Progenitor cell of endocrine pancreas (in vitro differentiated cells): Measurements from ENCODE around the gene PLEKHM1. TPM values are rescaled to one million over a fixed set of nuclear protein-coding genes. Genes with fewer than 3 reads are reported as not detected.

Source experiments
- DNase-seq: peaks from one replicate; pipeline ENCODE4 v3.0.0; 2021; ENCODE audit warnings: low spot score; ENCODE audit not compliant: unreplicated experiment
- H3K27ac Mint-ChIP-seq: 2 replicates; pipeline ENCODE4 v1.8.0; 2021; ENCODE audit warnings: mild to moderate bottlenecking, moderate library complexity, mixed read lengths
- H3K27me3 Mint-ChIP-seq: 2 replicates; pipeline ENCODE4 v1.8.0; 2021; ENCODE audit warnings: mixed read lengths
- H3K36me3 Mint-ChIP-seq: 2 replicates; pipeline ENCODE4 v1.8.0; 2022; ENCODE audit warnings: mixed read lengths; ENCODE audit not compliant: insufficient read depth
- H3K4me1 Mint-ChIP-seq: 2 replicates; pipeline ENCODE4 v1.8.0; 2021; ENCODE audit warnings: low read depth, mixed read lengths
- H3K4me3 Mint-ChIP-seq: 2 replicates; pipeline ENCODE4 v1.8.0; 2021; ENCODE audit warnings: low read depth, mild to moderate bottlenecking, moderate library complexity, mixed read lengths
- H3K9me3 Mint-ChIP-seq: 2 replicates; pipeline ENCODE4 v1.8.0; 2021; ENCODE audit warnings: low read depth, mixed read lengths
- CTCF ChIP-seq: fragments of 200-600 bp; sonication (generic); IDR thresholded peaks from one replicate; pipeline ENCODE4 v1.5.0; 2021; ENCODE audit warnings: antibody characterized with exemption, mild to moderate bottlenecking; ENCODE audit not compliant: unreplicated experiment
- total RNA-seq: library from RNA; stranded (reverse); gene quantifications from 2 replicates; pipeline ENCODE4 v1.2.1, GENCODE V29; 2021

Gene PLEKHM1
- total RNA-seq, 1 donor from 2014 or later = 34.5 TPM

DNA sequence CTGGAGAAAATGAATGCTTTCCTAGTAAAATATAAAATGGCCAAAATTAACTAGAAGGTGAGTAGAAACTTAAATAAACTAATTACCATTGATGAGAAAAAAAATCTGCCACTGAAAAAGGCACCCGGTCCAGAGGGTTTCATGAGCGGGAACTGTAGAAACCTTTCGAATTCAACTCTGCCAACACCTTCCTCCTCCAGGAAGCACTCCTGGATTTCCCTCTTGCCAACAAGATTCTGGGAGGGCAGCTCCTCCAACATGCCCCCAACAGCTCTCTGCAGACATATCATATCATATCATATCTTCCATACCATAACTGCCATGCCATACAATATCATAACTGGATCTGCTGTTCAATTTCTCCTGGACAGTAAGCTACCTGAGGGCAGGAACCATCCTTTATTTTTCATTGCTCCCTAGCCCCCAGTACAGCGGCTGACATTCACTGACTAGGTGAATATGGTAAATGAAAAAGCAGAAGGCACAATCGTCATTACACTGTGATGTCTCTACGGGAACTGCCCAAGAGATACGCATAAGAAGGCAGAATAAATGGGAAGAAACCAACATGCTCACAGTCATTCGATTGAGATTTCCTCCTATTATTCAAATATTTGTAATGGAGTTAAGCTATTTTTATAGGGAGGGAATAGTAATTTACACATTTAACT lies 67.1 kb downstream of the PLEKHM1 start:
- TF ChIP-seq CTCF = no peak
- Mint-ChIP-seq H3K36me3 (no peaks in the 10 kb centered on the region), H3K27me3 (peaks cover 29% of the 10 kb centered on the region), H3K9me3 (no peaks in the 10 kb centered on the region), H3K4me3 (no peak overlapping the region), H3K4me1 (peaks cover 9% of the 10 kb centered on the region), H3K27ac (no peak overlapping the region)
- no peak for DNase-seq

DNA sequence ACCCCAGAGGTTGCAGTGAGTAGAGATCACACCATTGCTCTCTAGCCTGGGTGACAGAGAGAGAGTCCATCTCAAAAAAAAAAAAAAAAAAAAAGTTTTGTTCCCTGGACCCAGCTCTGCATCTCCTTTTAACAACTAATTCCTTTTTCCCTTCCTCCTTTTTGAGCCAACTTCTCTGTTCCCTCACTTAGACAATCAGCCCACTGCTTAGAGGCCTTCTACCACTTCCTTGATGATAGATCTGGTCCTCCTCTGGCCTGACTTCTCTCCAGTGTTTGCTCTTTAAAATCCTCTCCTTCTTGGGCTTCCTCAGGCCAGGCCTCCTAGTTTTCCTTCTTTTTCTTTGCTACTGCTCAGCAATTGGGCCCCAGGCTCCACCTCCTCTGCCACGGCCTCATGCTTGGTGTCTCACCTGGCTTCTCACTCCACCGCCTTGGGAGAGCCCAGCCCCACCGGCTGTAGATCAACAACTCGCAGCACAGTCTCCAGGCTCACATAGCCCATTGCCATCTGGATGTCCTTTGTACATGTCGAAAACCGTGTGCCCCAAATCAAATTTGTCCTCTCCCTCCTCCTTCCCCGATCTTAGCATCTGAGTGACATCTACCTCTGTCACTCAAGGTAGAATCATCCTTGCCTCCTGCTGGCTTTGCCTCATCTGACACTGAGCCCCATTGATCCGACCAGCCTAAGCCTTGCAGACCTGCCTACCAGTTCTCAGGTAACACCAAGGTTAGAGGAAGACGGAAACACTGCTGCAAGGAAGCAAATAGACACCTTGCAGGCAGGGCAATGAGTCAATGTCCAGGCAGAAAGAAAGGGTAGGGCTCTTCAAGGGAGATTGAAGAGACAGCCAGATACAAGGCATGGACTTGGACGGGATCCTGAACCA lies 75.3 kb downstream of the PLEKHM1 start:
- DNase-seq = no peak
- Mint-ChIP-seq H3K9me3 (no peaks in the 10 kb centered on the region), H3K27ac (no peak overlapping the region), H3K36me3 (no peaks in the 10 kb centered on the region), H3K27me3 (no peaks in the 10 kb centered on the region), H3K4me1 (peaks cover 7% of the 10 kb centered on the region), H3K4me3 (no peak overlapping the region)
- no peak for TF ChIP-seq CTCF

DNA sequence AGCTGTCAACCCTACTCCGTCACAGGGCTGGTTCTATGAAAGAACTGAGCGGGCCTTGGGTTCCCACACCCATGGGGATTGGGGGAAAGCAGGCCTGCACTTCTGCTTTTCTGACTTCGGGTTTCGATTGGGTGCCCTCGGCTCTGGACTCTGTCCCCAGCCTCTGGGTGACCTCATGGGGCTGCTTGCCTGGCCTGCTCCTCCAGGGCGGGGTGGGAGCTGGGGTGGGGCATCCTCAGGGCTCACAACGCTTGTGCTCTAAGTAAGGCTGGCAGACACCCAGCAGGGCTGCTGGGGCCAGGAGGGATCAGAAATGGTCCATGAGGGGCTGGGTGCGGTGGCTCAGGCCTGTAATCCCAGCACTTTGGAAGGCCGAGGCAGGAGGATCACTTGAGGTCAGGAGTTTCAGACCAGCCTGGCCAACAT lies 77.0 kb downstream of the PLEKHM1 start:
- no peak for DNase-seq
- TF ChIP-seq CTCF = no peak
- Mint-ChIP-seq H3K27me3 (no peaks in the 10 kb centered on the region), H3K27ac (no peak overlapping the region), H3K4me1 (peaks cover 7% of the 10 kb centered on the region), H3K36me3 (no peaks in the 10 kb centered on the region), H3K4me3 (no peak overlapping the region), H3K9me3 (no peaks in the 10 kb centered on the region)

- Mint-ChIP-seq H3K27ac (no peak overlapping the region), H3K9me3 (no peaks in the 10 kb centered on the region), H3K4me1 (peaks cover 9% of the 10 kb centered on the region), H3K36me3 (no peaks in the 10 kb centered on the region), H3K4me3 (no peak overlapping the region), H3K27me3 (peaks cover 8% of the 10 kb centered on the region)
- no peak for TF ChIP-seq CTCF
- no peak for DNase-seq
Observed at GRCh38 chr17:45411348-45412105, 79.0 kb downstream of the PLEKHM1 start.
